ENCODE measurements around the gene KRT12. TPM values are rescaled to one million over a fixed set of nuclear protein-coding genes. Genes with fewer than 3 reads are reported as not detected.

The KRT12 gene
- total RNA-seq, 1 donor from 2014 or later: not detected

DNA sequence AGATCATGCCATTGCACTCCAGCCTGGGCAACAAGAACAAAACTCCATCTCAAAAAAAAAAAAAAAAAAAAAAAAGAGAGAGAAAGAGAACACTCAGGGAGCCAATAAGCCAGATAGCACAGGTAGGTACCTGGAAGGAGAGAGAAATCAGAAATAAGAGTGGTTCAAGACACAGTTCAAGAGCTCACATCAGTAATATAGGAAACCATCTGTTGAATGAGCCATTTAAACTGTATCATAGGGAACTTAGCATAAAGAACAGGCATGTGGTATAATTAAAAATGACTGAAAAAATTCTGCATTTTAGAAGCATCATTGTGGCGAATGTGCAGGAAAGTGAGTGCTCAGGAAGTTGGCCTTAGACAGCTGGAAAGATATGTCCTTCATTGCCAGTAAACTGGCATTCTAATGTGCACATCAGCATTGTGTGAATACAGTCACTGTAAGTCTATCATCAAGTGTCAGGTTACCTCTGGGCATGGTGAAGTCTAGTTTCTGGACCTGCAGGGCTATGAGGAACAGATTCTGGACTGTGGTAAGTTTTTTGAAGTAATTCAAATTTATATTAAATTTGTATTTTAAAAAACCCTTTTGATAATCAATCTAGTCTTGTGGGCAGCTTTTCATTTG lies 20.4 kb downstream of the KRT12 start:
- TF ChIP-seq, protein P1, sequence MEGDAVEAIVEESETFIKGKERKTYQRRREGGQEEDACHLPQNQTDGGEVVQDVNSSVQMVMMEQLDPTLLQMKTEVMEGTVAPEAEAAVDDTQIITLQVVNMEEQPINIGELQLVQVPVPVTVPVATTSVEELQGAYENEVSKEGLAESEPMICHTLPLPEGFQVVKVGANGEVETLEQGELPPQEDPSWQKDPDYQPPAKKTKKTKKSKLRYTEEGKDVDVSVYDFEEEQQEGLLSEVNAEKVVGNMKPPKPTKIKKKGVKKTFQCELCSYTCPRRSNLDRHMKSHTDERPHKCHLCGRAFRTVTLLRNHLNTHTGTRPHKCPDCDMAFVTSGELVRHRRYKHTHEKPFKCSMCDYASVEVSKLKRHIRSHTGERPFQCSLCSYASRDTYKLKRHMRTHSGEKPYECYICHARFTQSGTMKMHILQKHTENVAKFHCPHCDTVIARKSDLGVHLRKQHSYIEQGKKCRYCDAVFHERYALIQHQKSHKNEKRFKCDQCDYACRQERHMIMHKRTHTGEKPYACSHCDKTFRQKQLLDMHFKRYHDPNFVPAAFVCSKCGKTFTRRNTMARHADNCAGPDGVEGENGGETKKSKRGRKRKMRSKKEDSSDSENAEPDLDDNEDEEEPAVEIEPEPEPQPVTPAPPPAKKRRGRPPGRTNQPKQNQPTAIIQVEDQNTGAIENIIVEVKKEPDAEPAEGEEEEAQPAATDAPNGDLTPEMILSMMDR (IDR thresholded peaks at IDR 0.05): no peak
- no peak for TF ChIP-seq POLR2AphosphoS5 (IDR thresholded peaks at IDR 0.05; ENCODE audit: insufficient read depth in 1 of 2, low read depth in 1 of 2)
- TF ChIP-seq POLR2A (IDR thresholded peaks at IDR 0.05): no peak
- H3K27me3 ChIP-seq: no peaks in the 10 kb centered on the region

DNA sequence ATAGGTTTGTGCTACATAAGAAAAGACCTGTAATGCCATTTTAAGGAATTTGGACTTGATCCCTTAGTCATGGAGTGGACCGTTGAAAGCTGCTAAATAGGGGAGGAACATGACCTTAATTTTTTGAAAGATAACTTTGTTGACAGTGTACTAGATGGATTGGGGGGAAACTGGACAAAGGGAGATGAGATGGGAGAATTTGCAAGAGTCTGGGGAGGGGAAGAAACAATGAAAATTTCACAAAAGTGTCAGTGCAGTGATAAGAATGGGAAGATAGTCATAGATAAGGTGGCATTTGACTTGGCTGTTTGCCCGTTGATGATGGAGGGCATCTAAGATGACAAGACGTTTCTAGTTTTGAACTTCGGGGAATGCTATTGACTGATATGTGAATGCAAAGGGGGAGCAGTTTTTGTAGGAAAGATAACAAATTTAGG lies 22.3 kb downstream of the KRT12 start:
- DNase-seq (ENCODE audit: extremely low spot score in 2 of 2): no peak
- H3K27me3 ChIP-seq: no peaks in the 10 kb centered on the region
- intact Hi-C loops (cut with DNase I): no loop called here
- no peak overlapping the region for H3K4me3 ChIP-seq
- no peaks in the 10 kb centered on the region for H3K4me1 ChIP-seq
- H3K9me3 ChIP-seq: no peaks in the 10 kb centered on the region
- H3K27ac ChIP-seq: no peak overlapping the region
- TF ChIP-seq POLR2AphosphoS5 (IDR thresholded peaks at IDR 0.05; ENCODE audit: insufficient read depth in 1 of 2, low read depth in 1 of 2): no peak
- TF ChIP-seq, protein P1 (IDR thresholded peaks at IDR 0.05): no peak
- TF ChIP-seq POLR2A (IDR thresholded peaks at IDR 0.05): no peak
- H3K36me3 ChIP-seq: no peaks in the 10 kb centered on the region

More for the DNA sequence above, 20.4 kb downstream of the KRT12 start:
- intact Hi-C loops (cut with DNase I): no loop called here
- no peak for DNase-seq (ENCODE audit: extremely low spot score in 2 of 2)
- no peaks in the 10 kb centered on the region for H3K4me1 ChIP-seq
- no peak overlapping the region for H3K4me3 ChIP-seq
- H3K27ac ChIP-seq: no peak overlapping the region
- H3K36me3 ChIP-seq: no peaks in the 10 kb centered on the region
- no peaks in the 10 kb centered on the region for H3K9me3 ChIP-seq

DNA sequence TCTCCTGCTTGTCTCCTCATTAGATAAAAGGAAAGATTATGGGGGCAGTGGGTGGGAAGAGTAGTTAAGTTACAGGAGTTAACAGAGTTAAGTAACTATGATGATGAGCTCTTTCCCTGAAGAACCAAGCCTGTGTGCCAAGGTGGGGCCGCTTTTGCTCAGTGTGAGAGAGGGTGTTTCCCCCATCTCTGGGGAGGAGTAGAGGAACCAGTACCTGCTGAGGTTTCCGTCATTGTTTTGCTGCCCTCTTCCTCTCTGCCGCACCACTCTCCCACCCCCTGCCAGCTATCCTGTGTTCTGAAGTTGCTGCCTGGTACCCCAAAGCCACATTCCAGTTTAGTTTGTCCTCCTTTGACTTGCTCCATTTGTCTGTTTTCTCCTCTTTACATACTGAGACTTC lies 23.8 kb downstream of the KRT12 start:
- no peak overlapping the region for H3K27ac ChIP-seq
- TF ChIP-seq, protein P1 (IDR thresholded peaks at IDR 0.05): no peak
- TF ChIP-seq POLR2AphosphoS5 (IDR thresholded peaks at IDR 0.05; ENCODE audit: insufficient read depth in 1 of 2, low read depth in 1 of 2) (no peak), POLR2A (IDR thresholded peaks at IDR 0.05) (no peak)
- no peaks in the 10 kb centered on the region for H3K4me1 ChIP-seq
- no peak overlapping the region for H3K4me3 ChIP-seq
- intact Hi-C loops (cut with DNase I): no loop called here
- no peak for DNase-seq (ENCODE audit: extremely low spot score in 2 of 2)
- no peaks in the 10 kb centered on the region for H3K36me3 ChIP-seq
- H3K9me3 ChIP-seq: no peaks in the 10 kb centered on the region
- no peaks in the 10 kb centered on the region for H3K27me3 ChIP-seq

DNA sequence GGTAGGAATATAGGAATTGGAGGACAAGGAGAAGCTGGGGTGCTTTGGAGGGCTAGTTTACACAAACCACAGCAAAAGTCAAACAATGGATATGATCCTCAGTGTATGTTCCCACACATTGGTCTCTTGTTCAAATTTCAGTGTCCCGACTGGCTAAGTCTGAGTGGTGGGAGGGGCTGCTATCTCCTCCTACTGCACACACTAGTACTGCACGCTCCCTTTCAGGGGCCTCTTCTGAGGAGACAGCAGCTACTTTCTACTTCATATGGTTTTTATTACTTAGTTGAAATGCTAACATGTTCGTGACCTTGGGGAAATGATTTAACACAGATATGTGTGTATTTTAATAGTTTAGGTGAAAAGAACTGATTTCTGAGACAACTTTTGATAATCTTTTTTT lies 25.8 kb downstream of the KRT12 start:
- Histone ChIP-seq H3K4me3 (no peak overlapping the region), H3K27ac (no peak overlapping the region), H3K9me3 (no peaks in the 10 kb centered on the region), H3K36me3 (no peaks in the 10 kb centered on the region), H3K27me3 (no peaks in the 10 kb centered on the region), H3K4me1 (no peaks in the 10 kb centered on the region)
- intact Hi-C loops (cut with DNase I): no loop called here
- DNase-seq (ENCODE audit: extremely low spot score in 2 of 2): no peak
- TF ChIP-seq, protein P1 (IDR thresholded peaks at IDR 0.05): no peak
- TF ChIP-seq POLR2AphosphoS5 (IDR thresholded peaks at IDR 0.05; ENCODE audit: insufficient read depth in 1 of 2, low read depth in 1 of 2) (no peak), POLR2A (IDR thresholded peaks at IDR 0.05) (no peak)

DNA sequence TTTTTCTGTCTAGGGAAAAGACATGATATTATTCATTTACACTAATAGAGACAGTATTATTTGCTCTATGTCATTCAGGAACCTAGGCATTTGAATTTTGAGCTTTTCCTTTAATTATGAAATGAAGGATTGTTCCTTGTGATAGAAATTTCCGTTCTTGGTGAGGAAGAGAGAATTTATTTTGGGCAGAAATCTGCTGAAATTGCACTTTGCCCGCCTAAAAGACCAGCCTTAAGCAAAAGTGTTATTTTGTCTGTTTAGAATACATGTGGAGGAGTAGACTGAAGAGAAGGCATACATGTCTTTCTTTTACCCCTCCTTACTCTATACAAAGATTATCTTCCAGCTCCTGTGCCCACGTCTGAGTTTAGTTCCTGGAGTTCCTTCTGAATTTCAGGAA lies 27.8 kb downstream of the KRT12 start:
- no peak for DNase-seq (ENCODE audit: extremely low spot score in 2 of 2)
- Histone ChIP-seq H3K4me3 (no peak overlapping the region), H3K27ac (no peak overlapping the region), H3K4me1 (no peaks in the 10 kb centered on the region), H3K27me3 (no peaks in the 10 kb centered on the region), H3K9me3 (no peaks in the 10 kb centered on the region), H3K36me3 (no peaks in the 10 kb centered on the region)
- TF ChIP-seq POLR2A (IDR thresholded peaks at IDR 0.05) (no peak), POLR2AphosphoS5 (IDR thresholded peaks at IDR 0.05; ENCODE audit: insufficient read depth in 1 of 2, low read depth in 1 of 2) (no peak)
- TF ChIP-seq, protein P1 (IDR thresholded peaks at IDR 0.05): no peak
- intact Hi-C loops (cut with DNase I): no loop called here
